B cell (primary cell): Measurements from ENCODE around the gene CHST3. TPM values are rescaled to one million over a fixed set of nuclear protein-coding genes. Genes with fewer than 3 reads are reported as not detected.

ENCODE experiments used
- ATAC-seq: fragments of 200-7000 bp; cut with Tn5 transposase; one replicate; pipeline ENCODE4 v1.10.0; 2021; ENCODE audit warnings: low read depth, mild to moderate bottlenecking, moderate number of reproducible peaks, moderate library complexity
- CTCF ChIA-PET: fragments of 350-600 bp; sonication (Branson Sonifier 250); formaldehyde crosslinking; loops from one replicate; lab custom pipeline; 2021; ENCODE audit warnings: antibody characterized with exemption, inconsistent platforms; lab: Charles Lee
- POLR2A ChIA-PET: fragments of 350-600 bp; sonication (Branson Sonifier 250); formaldehyde crosslinking; loops from one replicate; lab custom pipeline; 2021; ENCODE audit warnings: antibody characterized with exemption; lab: Charles Lee
- DNase-seq: peaks from one replicate; pipeline ENCODE4 v3.0.0; 2013
- H2AFZ ChIP-seq: 2 replicates; pipeline ENCODE4 v1.6.1; 2012; ENCODE audit warnings: mild to moderate bottlenecking, low read depth, low read length; ENCODE audit not compliant: insufficient read depth, poor library complexity, severe bottlenecking
- H3K27ac ChIP-seq, 2 donors: 1 replicate in 1 of 2; 2 replicates in 1 of 2; pipeline ENCODE4 v1.5.1; 2012 to 2013; ENCODE audit warnings: low read length in 2 of 2, mild to moderate bottlenecking in 2 of 2, moderate library complexity in 1 of 2
- H3K27me3 ChIP-seq, 4 experiments: fragments of 200-600 bp in 1 of 4; sonication (generic) in 1 of 4; replicated peaks in 1 of 4; 1 replicate in 2 of 4; 2 replicates in 2 of 4; pipeline versions ENCODE4 v1.6.1 to v1.7.0; 2013 to 2016; ENCODE audit warnings: low read length in 3 of 4, mild to moderate bottlenecking in 2 of 4, mixed read lengths in 1 of 4, moderate library complexity in 1 of 4; ENCODE audit not compliant: insufficient read depth in 4 of 4, control insufficient read depth in 3 of 4; ENCODE audit errors: control extremely low read depth in 1 of 4
- H3K36me3 ChIP-seq, 2 experiments: replicated peaks in 1 of 2; 1 replicate in 1 of 2; 2 replicates in 1 of 2; pipeline versions ENCODE4 v1.6.1 to v1.7.1; 2013; ENCODE audit warnings: low read length in 1 of 2; ENCODE audit not compliant: insufficient read depth in 2 of 2, control insufficient read depth in 1 of 2; ENCODE audit errors: control extremely low read depth in 1 of 2, extremely low read depth in 1 of 2
- H3K4me1 ChIP-seq, 2 donors: fragments of 200-600 bp in 1 of 2; sonication (generic) in 1 of 2; 1 replicate in 1 of 2; 2 replicates in 1 of 2; pipeline versions ENCODE4 v1.5.1 to v1.6.1; 2013 to 2017; ENCODE audit warnings: low read length in 2 of 2; ENCODE audit not compliant: control insufficient read depth in 2 of 2, insufficient read depth in 2 of 2
- H3K4me2 ChIP-seq: replicated peaks from 2 replicates; pipeline ENCODE3; 2012; ENCODE audit warnings: mild to moderate bottlenecking, low read depth, low read length; ENCODE audit not compliant: poor library complexity, severe bottlenecking
- H3K4me3 ChIP-seq, 5 experiments: fragments of 200-600 bp in 1 of 5; sonication (generic) in 1 of 5; 1 replicate in 3 of 5; 2 replicates in 2 of 5; pipeline versions ENCODE4 v1.5.1 to v1.7.0; 2011 to 2016; ENCODE audit warnings: low read length in 4 of 5, mild to moderate bottlenecking in 4 of 5, low read depth in 2 of 5, control low read depth in 1 of 5, moderate library complexity in 1 of 5; ENCODE audit not compliant: insufficient read depth in 1 of 5; ENCODE audit errors: control extremely low read depth in 1 of 5, extremely low read depth in 1 of 5
- H3K79me2 ChIP-seq: fragments of 200-600 bp; sonication (generic); one replicate; pipeline ENCODE4 v1.6.0; 2016; ENCODE audit warnings: low read length; ENCODE audit not compliant: control insufficient read depth, insufficient read depth
- H3K9ac ChIP-seq: fragments of 200-600 bp; sonication (generic); 2 replicates; pipeline ENCODE4 v1.6.1; 2017; ENCODE audit warnings: mild to moderate bottlenecking, low read length, moderate library complexity
- H3K9me3 ChIP-seq, 3 donors: one replicate each; pipeline versions ENCODE4 v1.6.1 to v1.7.1; 2013; ENCODE audit warnings: low read length in 2 of 3; ENCODE audit not compliant: control insufficient read depth in 2 of 3, insufficient read depth in 1 of 3; ENCODE audit errors: control extremely low read depth in 1 of 3
- H4K20me1 ChIP-seq: 2 replicates; pipeline ENCODE4 v1.6.0; 2012; ENCODE audit warnings: mild to moderate bottlenecking, low read length; ENCODE audit not compliant: insufficient read depth, control insufficient read depth, poor library complexity, severe bottlenecking
- H3K27ac Mint-ChIP-seq: one replicate; pipeline ENCODE4 v1.8.0; 2021; ENCODE audit warnings: mixed read lengths
- H3K27me3 Mint-ChIP-seq: one replicate; pipeline ENCODE4 v1.8.0; 2021; ENCODE audit warnings: mixed read lengths
- H3K4me1 Mint-ChIP-seq: one replicate; pipeline ENCODE4 v1.8.0; 2021; ENCODE audit warnings: mixed read lengths
- H3K4me3 Mint-ChIP-seq: one replicate; pipeline ENCODE4 v1.8.0; 2021; ENCODE audit warnings: mixed read lengths
- H3K9me3 Mint-ChIP-seq: one replicate; pipeline ENCODE4 v1.8.0; 2022; ENCODE audit warnings: mixed read lengths; ENCODE audit not compliant: insufficient read depth
- CTCF ChIP-seq: fragments of 200-600 bp; IDR thresholded peaks from one replicate; pipeline ENCODE4 v1.8.0; 2022; ENCODE audit warnings: antibody characterized with exemption, mild to moderate bottlenecking
- EZH2 ChIP-seq: IDR thresholded peaks from 2 replicates; pipeline ENCODE4 v1.6.1; 2012; ENCODE audit warnings: borderline replicate concordance, low read depth, mild to moderate bottlenecking, moderate library complexity, low read length; ENCODE audit not compliant: insufficient read depth, poor library complexity, severe bottlenecking
- WGBS: methylation state at CpG from one replicate; pipeline ENCODE4 v1.1.5; 2013; ENCODE audit warnings: missing lambda C conversion rate; ENCODE audit not compliant: insufficient coverage; 5-methylcytosine and 5-hydroxymethylcytosine counted together
- intact Hi-C: fragments of 100-400 bp; cut with micrococcal nuclease; formaldehyde crosslinking; loops from one replicate; pipeline ENCODE4 v1.10.0; 2022
- polyA plus RNA-seq: library from polyadenylated mRNA; depleted of rRNA; stranded (reverse); fragments of >200 nt; gene quantifications from 2 replicates; pipeline ENCODE4 v1.2.3, GENCODE V29; 2012
- total RNA-seq, 2 donors: library from RNA; stranded (reverse); fragments of 120-200 nt in 1 of 2; gene quantifications; 1 replicate in 1 of 2; 2 replicates in 1 of 2; pipeline versions ENCODE4 v1.2.3 to v1.2.4, GENCODE V29; 2013 to 2022

Gene CHST3
- total and polyA plus RNA-seq, 2 donors (not counting 1 experiment from before 2014, with no cell fraction given), result 0.01 TPM; not detected in 1

DNA sequence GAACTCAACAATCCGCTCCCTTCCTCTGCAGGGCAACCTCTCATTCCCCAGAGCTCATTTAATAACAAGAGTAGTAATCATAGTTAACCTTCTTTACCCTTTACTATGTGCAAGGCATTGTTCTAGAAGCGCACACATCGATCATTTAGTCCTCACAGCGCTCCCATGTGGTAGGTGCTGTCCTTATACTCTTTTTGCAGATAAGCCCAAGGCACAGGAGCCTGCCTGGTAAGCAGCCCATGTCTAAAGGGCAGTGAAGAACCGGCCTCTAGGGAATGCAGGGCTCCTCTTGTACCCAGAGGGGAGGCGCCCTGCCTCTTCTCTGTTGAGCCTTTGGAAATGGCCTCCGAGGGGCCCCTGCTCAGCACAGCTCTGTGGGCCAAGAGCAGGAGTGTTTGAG is 14.3 kb downstream of the CHST3 start:
- no peaks in the 10 kb centered on the region for H3K36me3 ChIP-seq
- CTCF ChIA-PET, result no interaction called here
- no peak overlapping the region for H2AFZ ChIP-seq
- Mint-ChIP-seq H3K9me3 (no peaks in the 10 kb centered on the region), H3K4me1 (peaks cover 3% of the 10 kb centered on the region), H3K27ac (no peak overlapping the region), H3K4me3 (no peak overlapping the region), H3K27me3 (peaks cover 11% of the 10 kb centered on the region)
- peaks cover 0 to 3% (median 0%) of the 10 kb centered on the region in 3 donors for H3K9me3 ChIP-seq
- TF ChIP-seq EZH2, result no peak
- no peak for TF ChIP-seq CTCF
- H3K79me2 ChIP-seq, result no peaks in the 10 kb centered on the region
- ATAC-seq (no peak), DNase-seq (no peak)
- intact Hi-C loops, result no loop called here
- H3K4me3 ChIP-seq, result no peak overlapping the region
- H3K27me3 ChIP-seq, result no peaks in the 10 kb centered on the region
- WGBS, result 87% methylated on average over 7 of the region's 7 CpGs
- POLR2A ChIA-PET, result no interaction called here
- H3K9ac ChIP-seq, result no peak overlapping the region
- no peaks in the 10 kb centered on the region for H4K20me1 ChIP-seq
- H3K4me1 ChIP-seq, result no peaks in the 10 kb centered on the region
- no peak overlapping the region for H3K4me2 ChIP-seq
- no peak overlapping the region for H3K27ac ChIP-seq

DNA sequence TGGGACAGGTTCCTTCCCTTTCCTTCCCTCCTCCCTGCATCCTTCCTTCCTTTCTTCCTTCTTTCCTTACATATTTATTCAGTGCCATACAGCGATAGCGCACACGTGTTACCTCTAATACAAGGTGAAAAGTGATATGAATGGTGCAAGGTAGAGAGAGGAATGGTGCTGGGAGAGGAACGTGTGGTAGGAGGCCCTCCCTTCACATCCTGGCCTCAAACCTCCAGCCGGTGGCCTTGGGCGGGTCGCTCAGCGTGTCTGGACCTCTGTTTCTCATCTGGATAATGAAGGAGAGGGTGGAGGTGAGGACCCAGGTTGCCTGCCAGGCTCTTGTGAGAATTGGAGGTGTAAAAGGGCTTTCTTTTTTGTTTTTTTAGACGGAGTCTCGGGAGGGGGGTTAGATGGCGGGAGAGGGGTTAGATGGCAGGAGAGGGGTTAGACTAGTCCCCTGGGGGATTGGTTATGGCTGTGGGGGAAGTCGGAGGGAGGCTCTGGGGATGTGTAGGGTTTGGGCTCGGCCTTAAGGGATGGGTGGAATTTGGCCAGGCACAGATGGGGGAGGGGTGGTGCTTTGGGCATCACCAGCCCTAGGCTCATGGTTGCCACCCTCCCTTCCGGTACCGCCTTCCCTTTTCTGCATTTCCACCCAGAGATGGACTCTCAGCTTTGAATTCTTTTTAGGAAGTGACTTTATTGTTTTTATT is 14.9 kb downstream of the CHST3 start:
- DNase-seq (no peak), ATAC-seq (no peak)
- Histone ChIP-seq H4K20me1 (no peaks in the 10 kb centered on the region), H3K79me2 (no peaks in the 10 kb centered on the region), H3K9me3 (peaks cover 0 to 3% (median 0%) of the 10 kb centered on the region in 3 donors), H3K9ac (no peak overlapping the region), H2AFZ (no peak overlapping the region), H3K4me3 (no peak overlapping the region), H3K4me1 (no peaks in the 10 kb centered on the region), H3K4me2 (no peak overlapping the region), H3K27me3 (no peaks in the 10 kb centered on the region), H3K36me3 (no peaks in the 10 kb centered on the region), H3K27ac (no peak overlapping the region)
- H3K27ac Mint-ChIP-seq, result no peak overlapping the region
- TF ChIP-seq EZH2 (no peak), CTCF (no peak)
- H3K9me3 Mint-ChIP-seq, result no peaks in the 10 kb centered on the region
- POLR2A ChIA-PET, result no interaction called here
- peaks cover 11% of the 10 kb centered on the region for H3K27me3 Mint-ChIP-seq
- CTCF ChIA-PET, result no interaction called here
- intact Hi-C loops, result no loop called here
- WGBS, result 64% methylated on average over 7 of the region's 15 CpGs
- H3K4me1 Mint-ChIP-seq, result peaks cover 3% of the 10 kb centered on the region
- no peak overlapping the region for H3K4me3 Mint-ChIP-seq
